Liver (tissue), 3 donors: ENCODE results near the gene CLIC3.

Source experiments
- CTCF ChIP-seq: fragments of 150-350 bp; IDR thresholded peaks from 2 replicates; pipeline ENCODE4 v1.5.1; 2017; ENCODE audit warnings: improper control_type of control experiment, low read depth, low read length; ENCODE audit not compliant: missing input control
- TF ChIP-seq, protein P1 (sequence below): IDR thresholded peaks from 2 replicates; pipeline ENCODE4 v1.6.1; 2016; ENCODE audit warnings: antibody characterized with exemption, mild to moderate bottlenecking
- TF ChIP-seq, protein P2 (sequence below): IDR thresholded peaks from 2 replicates; pipeline ENCODE4 v1.6.1; 2016; ENCODE audit warnings: antibody characterized with exemption
- donor health status: healthy.
- donor health status: healthy.

- no peak for TF ChIP-seq CTCF
- TF ChIP-seq, protein P1, sequence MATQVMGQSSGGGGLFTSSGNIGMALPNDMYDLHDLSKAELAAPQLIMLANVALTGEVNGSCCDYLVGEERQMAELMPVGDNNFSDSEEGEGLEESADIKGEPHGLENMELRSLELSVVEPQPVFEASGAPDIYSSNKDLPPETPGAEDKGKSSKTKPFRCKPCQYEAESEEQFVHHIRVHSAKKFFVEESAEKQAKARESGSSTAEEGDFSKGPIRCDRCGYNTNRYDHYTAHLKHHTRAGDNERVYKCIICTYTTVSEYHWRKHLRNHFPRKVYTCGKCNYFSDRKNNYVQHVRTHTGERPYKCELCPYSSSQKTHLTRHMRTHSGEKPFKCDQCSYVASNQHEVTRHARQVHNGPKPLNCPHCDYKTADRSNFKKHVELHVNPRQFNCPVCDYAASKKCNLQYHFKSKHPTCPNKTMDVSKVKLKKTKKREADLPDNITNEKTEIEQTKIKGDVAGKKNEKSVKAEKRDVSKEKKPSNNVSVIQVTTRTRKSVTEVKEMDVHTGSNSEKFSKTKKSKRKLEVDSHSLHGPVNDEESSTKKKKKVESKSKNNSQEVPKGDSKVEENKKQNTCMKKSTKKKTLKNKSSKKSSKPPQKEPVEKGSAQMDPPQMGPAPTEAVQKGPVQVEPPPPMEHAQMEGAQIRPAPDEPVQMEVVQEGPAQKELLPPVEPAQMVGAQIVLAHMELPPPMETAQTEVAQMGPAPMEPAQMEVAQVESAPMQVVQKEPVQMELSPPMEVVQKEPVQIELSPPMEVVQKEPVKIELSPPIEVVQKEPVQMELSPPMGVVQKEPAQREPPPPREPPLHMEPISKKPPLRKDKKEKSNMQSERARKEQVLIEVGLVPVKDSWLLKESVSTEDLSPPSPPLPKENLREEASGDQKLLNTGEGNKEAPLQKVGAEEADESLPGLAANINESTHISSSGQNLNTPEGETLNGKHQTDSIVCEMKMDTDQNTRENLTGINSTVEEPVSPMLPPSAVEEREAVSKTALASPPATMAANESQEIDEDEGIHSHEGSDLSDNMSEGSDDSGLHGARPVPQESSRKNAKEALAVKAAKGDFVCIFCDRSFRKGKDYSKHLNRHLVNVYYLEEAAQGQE, result no peak
- TF ChIP-seq, protein P2, sequence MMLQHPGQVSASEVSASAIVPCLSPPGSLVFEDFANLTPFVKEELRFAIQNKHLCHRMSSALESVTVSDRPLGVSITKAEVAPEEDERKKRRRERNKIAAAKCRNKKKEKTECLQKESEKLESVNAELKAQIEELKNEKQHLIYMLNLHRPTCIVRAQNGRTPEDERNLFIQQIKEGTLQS, result no peak
These were observed 33.0 kb downstream of the CLIC3 start for GRCh38 chr9:136963341-136963740.
